Epithelial cell of esophagus (primary cell): ENCODE data around the gene ZBTB20.

ENCODE experiments used
- DNase-seq: peaks from one replicate; pipeline ENCODE4 v3.0.0; 2010; ENCODE audit warnings: low read depth
- H3K4me3 ChIP-seq: 2 replicates; pipeline ENCODE4 v1.5.1; 2011; ENCODE audit warnings: mild to moderate bottlenecking, low read length, control low read depth
- CTCF ChIP-seq: IDR thresholded peaks from 2 replicates; pipeline ENCODE4 v1.5.1; 2011; ENCODE audit warnings: low read depth, mild to moderate bottlenecking, low read length, control low read depth, inconsistent platforms; ENCODE audit not compliant: insufficient read depth; ENCODE audit errors: missing control alignments

ZBTB20 gene

GRCh38 chr3:114709102-114709501 is 438.0 kb downstream of the ZBTB20 start:
- peak; percentile 85 for DNase-seq
- TF ChIP-seq CTCF, result no peak
- H3K4me3 ChIP-seq, result no peak overlapping the region

- no peak for TF ChIP-seq CTCF
- H3K4me3 ChIP-seq, result no peak overlapping the region
- DNase-seq, result peak; percentile 17
Measured at GRCh38 chr3:114707252-114707860, 439.7 kb downstream of the ZBTB20 start.

- no peak overlapping the region for H3K4me3 ChIP-seq
- DNase-seq, result peak; percentile 96
- TF ChIP-seq CTCF, result no peak
Measured at GRCh38 chr3:114706591-114707232, 440.4 kb downstream of the ZBTB20 start.

GRCh38 chr3:114700637-114701234 is 446.4 kb downstream of the ZBTB20 start:
- no peak for DNase-seq
- no peak overlapping the region for H3K4me3 ChIP-seq
- no peak for TF ChIP-seq CTCF

GRCh38 chr3:114698146-114699105 is 448.7 kb downstream of the ZBTB20 start:
- H3K4me3 ChIP-seq, result no peak overlapping the region
- no peak for TF ChIP-seq CTCF
- DNase-seq, result no peak

GRCh38 chr3:114697401-114697800 is 449.7 kb downstream of the ZBTB20 start:
- DNase-seq, result peak; percentile 17
- no peak for TF ChIP-seq CTCF
- no peak overlapping the region for H3K4me3 ChIP-seq
